NCI-H526 (cell line): ENCODE results near the gene GPC6.

Experiments used
- DNase-seq, 2 experiments: peaks; one replicate each; lab custom pipeline; 2025; lab: John Stamatoyannopoulos, UW

The GPC6 gene

DNA sequence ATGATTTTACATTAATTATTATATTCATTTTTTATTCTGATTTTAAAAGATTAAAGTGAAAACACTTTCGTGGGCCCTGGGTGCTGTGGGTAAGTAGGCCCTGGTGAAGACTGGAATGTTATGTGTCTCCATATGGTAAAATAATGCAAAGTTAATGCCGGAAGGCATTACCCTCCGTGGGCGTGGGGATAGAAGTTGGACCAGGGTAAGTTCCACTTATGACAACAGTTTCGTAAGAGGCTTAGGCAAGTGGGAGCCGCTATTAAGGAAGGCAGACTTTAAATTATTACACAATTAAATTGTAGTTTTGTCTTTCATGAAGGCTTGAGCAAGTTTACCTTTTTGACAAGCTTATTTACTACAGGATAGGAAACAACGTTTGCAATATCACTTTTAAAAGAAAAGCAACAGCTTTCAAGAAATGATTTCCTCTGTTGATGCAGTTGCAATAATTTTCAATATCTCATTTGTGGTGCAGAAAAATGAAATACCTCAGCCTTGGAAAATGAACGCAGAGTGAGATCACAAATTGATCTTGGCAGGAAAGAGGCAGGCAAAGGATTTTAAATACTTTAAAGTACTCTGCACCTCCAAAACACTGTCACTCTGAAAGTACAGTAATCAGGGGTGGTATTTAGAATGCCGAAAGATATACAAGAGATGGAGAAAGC lies 942.3 kb downstream of the GPC6 start:
- DNase-seq: no peak

DNA sequence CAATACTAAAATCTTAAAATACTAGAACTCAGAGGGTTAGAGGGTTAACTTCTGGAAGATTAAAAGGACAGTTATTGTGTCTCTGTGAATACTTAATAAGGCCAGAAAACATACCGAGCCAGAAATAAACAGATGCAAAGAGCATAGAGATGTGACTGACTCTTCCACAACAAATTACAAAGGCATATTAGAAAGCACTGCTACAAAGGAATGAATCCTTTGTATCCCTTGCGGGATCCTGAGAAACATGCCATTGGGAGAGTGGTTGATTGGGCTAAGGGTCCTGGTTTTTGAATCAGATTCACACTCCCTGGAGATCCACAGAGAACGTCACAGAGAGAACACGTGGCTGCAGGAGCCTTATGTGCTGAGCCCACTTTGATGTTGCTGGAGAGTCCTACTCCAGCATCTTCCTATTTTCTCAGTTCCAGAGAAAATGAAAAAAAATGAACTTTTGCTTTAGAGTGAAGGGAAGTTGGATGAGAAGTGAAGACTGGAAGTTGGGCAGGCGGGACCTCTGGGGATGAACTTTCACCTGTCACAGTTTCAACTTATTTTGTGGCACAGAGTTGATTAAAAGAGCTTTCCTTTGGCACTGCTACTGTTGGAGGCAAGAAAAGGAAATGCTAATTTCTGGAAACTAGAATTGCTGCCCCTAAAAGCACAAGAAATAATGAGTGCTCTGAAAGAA lies 943.0 kb downstream of the GPC6 start:
- no peak for DNase-seq

DNA sequence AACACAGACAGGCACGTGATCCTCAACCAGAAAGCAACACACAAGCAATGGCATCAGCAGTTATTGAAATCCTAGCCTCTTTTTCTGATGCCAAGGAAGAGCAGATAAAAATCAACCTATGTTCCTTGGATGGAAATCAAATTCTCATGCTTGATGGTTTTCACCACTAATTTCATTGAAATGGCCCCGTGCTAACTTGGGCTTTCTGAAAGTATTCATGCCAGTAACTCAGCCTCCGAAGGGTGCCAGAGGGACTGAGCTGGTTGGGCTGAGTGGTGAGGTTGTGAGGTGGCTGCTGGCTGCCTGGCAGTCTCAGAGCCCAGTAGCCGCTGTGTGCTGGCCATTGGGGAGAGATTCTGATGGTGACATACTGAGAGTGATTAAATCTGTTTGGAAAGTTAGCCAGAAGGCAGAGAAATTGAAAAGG lies 943.6 kb downstream of the GPC6 start:
- DNase-seq: no peak

GRCh38 chr13:94172416-94172815 lies 945.8 kb downstream of the GPC6 start:
- DNase-seq: no peak

DNA sequence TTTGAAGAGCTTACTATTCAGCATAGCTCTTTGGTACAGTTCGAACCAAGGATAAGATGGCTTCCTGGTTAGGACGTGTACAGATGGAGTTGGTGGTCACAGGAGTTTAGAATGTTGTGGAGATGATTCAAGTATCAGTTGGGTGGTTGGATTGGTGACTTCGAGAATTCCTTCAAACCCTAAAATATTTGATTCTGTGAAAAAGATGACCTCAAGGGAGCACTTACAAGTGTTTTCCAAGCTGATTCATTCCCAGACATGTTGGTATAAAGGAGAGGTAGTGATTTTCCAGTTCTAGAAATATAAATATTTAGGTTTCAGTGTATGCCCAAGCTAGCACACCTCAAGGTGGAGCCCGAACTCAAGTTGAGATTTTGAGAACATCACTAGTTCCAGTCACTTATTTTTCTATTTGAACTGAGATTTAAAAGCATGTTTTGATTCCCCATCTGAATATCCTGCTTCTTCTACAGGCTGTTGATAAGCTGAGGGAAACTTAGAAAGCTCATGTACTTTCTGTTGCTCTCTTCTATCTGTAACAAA lies 946.8 kb downstream of the GPC6 start:
- no peak for DNase-seq

GRCh38 chr13:94174009-94174408 lies 947.4 kb downstream of the GPC6 start:
- DNase-seq: no peak

- DNase-seq: no peak
These were observed 948.5 kb downstream of the GPC6 start for GRCh38 chr13:94175076-94175475.

DNA sequence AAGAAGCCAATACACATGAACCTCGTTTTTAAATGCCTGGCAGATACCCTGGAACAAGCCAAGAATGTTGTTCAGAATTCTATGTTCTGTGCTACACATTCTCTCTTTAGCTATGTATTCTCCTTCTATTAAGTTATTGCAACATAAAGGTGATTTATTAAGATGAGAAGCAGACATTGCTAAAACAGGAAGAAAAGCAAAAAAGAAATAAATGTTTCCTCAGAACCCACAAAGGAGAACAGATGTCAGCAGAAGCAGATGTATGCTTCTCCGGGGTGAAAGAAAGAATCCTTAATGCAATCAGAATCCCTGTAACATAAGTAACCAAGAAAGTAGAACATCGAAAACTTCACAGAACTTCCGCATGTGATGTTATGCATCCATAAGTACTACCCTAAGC lies 950.0 kb downstream of the GPC6 start:
- DNase-seq: no peak

GRCh38 chr13:94177041-94177440 lies 950.4 kb downstream of the GPC6 start:
- DNase-seq: no peak

- peak; percentile 33 to 44 for DNase-seq
These were observed 952.1 kb downstream of the GPC6 start for GRCh38 chr13:94178625-94179244.

DNA sequence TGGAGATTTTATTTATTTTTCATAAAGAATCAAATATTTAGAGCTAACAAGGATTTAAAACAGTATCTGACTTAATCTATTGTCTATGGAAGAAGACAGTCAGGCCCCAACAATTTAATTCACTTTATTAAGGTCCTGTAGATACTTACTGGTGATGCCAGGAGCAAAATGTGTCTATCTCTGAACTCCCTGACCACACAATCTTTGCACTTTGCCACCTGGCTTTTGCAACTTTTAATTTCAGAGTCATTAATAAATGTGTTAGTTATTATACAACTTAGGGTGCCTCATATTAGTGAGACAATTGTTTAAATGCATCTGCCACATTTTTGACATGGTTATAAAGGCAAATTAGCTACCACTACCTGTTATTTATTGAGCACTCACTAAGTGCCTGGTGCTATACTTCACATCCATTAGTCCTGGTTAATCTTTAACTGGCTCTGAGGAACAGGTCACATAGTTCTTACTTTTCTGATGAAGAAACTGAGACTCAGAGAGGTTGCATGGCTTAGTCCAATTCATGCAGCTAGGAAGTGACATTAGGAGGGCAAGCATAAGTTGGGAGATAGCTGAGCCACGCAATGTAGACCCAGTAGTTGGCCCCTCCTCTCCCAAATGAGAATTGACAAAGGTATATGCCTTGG lies 955.0 kb downstream of the GPC6 start:
- no peak for DNase-seq

GRCh38 chr13:94182185-94182761 lies 955.7 kb downstream of the GPC6 start:
- DNase-seq: no peak

GRCh38 chr13:94186470-94186869 lies 959.9 kb downstream of the GPC6 start:
- DNase-seq: no peak

GRCh38 chr13:94188201-94188854 lies 961.7 kb downstream of the GPC6 start:
- DNase-seq: no peak

DNA sequence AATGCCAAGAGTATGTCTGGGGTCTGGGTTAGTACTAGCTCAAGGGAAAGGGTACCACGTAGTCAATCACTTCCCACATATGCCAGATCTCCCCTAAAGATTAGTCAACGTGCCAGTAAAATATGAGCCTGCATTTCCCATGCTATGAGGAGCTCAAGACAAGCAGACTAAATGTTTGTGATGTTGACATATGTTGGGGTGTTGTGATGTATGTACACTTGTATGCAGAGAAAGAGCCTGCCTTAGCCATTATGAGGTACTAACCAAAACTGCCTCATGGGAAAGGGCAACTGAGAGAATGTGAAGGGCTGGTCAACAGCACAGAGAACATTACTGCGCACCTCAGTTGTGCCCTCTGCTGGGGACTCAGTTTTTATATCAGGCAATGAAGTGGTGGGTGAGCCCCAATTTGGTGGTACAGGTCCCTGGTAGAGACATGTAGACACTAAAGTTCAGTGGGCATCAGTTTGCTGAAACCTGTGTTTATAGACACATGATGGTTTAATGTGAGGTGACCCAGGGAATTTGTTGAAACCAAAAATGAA lies 965.9 kb downstream of the GPC6 start:
- DNase-seq: peak; percentile 47 to 80

- DNase-seq: no peak
These were observed 969.1 kb downstream of the GPC6 start for GRCh38 chr13:94195715-94196114.

GRCh38 chr13:94196413-94196812 lies 969.8 kb downstream of the GPC6 start:
- no peak for DNase-seq

- DNase-seq: no peak
These were observed 972.1 kb downstream of the GPC6 start for GRCh38 chr13:94198681-94199080.

DNA sequence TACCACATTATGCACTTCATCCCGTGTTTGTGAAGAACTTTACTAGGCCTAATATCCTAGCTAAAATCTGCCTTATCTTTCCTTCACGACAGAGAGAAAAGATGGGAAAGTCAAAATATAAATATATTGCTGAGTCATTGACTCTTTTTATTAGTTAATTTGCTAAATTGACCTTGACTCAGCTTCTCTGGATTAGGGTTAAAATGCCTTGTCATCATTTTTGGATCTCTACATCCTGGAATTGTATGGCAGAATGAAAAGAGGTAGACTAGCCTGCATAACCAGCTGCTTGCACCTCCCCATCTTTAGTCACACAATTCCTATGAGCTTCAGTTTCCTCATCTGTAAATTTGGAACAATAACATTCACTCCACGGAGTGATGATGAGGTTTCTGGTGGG lies 972.5 kb downstream of the GPC6 start:
- DNase-seq: no peak

GRCh38 chr13:94201022-94201421 lies 974.4 kb downstream of the GPC6 start:
- no peak for DNase-seq

GRCh38 chr13:94204163-94204562 lies 977.6 kb downstream of the GPC6 start:
- DNase-seq: no peak
